HG02759 (cell line): ENCODE measurements around the gene RPP14.

Experiments
- ATAC-seq: cut with Tn5 transposase; IDR thresholded peaks from one replicate; pipeline ENCODE4 v1.9.1; 2021; ENCODE audit warnings: mild to moderate bottlenecking, moderate library complexity; ENCODE audit not compliant: unreplicated experiment

The RPP14 gene

GRCh38 chr3:58291671-58292338 is 14.2 kb upstream of the RPP14 start:
- ATAC-seq = no peak

GRCh38 chr3:58292866-58293265 is 13.2 kb upstream of the RPP14 start:
- ATAC-seq = no peak

GRCh38 chr3:58293516-58293915 is 12.5 kb upstream of the RPP14 start:
- ATAC-seq = no peak

GRCh38 chr3:58296269-58296668 is 9.8 kb upstream of the RPP14 start:
- no peak for ATAC-seq

GRCh38 chr3:58296843-58297242 is 9.2 kb upstream of the RPP14 start:
- ATAC-seq = no peak

- no peak for ATAC-seq
Observed at GRCh38 chr3:58298190-58298589, 7.9 kb upstream of the RPP14 start.

- no peak for ATAC-seq
Observed at GRCh38 chr3:58299075-58299474, 7.0 kb upstream of the RPP14 start.

- no peak for ATAC-seq
Observed at GRCh38 chr3:58299839-58300516, 6.1 kb upstream of the RPP14 start.

GRCh38 chr3:58307639-58308215 is 1.7 kb downstream of the RPP14 start:
- ATAC-seq = no peak

- ATAC-seq = no peak
Observed at GRCh38 chr3:58308728-58309127, 2.7 kb downstream of the RPP14 start.

GRCh38 chr3:58317811-58318210 is 11.8 kb downstream of the RPP14 start:
- ATAC-seq = no peak

GRCh38 chr3:58321791-58322190 is 15.7 kb downstream of the RPP14 start:
- no peak for ATAC-seq

GRCh38 chr3:58322793-58323192 is 16.7 kb downstream of the RPP14 start:
- no peak for ATAC-seq

- ATAC-seq = no peak
Observed at GRCh38 chr3:58323529-58324390, 17.7 kb downstream of the RPP14 start.

GRCh38 chr3:58324391-58325390 is 18.6 kb downstream of the RPP14 start:
- no peak for ATAC-seq

- no peak for ATAC-seq
Observed at GRCh38 chr3:58325525-58325992, 19.5 kb downstream of the RPP14 start.

GRCh38 chr3:58326267-58326900 is 20.3 kb downstream of the RPP14 start:
- ATAC-seq = no peak

- no peak for ATAC-seq
Observed at GRCh38 chr3:58329150-58329921, 23.3 kb downstream of the RPP14 start.

GRCh38 chr3:58329922-58330413 is 23.9 kb downstream of the RPP14 start:
- ATAC-seq = no peak
